ENCODE measurements around the gene GAS7.

DNA sequence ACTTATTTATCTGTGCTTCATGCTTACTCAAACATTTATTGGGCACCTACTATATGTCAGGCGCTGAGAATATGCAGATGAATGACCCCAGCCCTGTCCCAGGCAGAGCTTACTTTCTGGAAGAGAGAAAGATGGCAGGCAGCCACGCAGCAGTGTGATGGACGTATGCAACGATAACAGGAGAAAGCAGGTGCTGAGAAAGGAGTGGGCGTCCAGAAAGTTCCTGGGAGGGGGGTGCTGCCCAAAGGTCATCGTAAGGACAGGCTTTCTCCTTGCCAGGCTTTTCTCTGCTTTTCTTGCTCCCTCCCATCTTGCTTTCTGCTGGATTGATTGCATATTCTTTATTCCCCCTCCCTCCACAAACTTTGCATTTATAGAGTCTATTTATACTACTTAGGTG lies 124.5 kb downstream of the GAS7 start:
- TF ChIP-seq EZH2 (IDR thresholded peaks at IDR 0.05), result no peak
- TF ChIP-seq, protein P1, sequence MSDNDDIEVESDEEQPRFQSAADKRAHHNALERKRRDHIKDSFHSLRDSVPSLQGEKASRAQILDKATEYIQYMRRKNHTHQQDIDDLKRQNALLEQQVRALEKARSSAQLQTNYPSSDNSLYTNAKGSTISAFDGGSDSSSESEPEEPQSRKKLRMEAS (IDR thresholded peaks at IDR 0.05), result no peak
- TF ChIP-seq POLR2A (IDR thresholded peaks at IDR 0.05; ENCODE audit: borderline replicate concordance, extremely low read depth, insufficient read depth, insufficient read length), result no peak

Measured in HCT116 (cell line).